Neural cell (in vitro differentiated cells): ENCODE measurements around the gene SLC26A11. TPM values are rescaled to one million over a fixed set of nuclear protein-coding genes. Genes with fewer than 3 reads are reported as not detected.

ENCODE experiments used
- H2AFZ ChIP-seq: fragments of 200-600, 300-800 bp; sonication (generic), shearing (Covaris generic); 2 replicates; pipeline ENCODE4 v1.6.0; 2014; ENCODE audit warnings: low read depth, mild to moderate bottlenecking, antibody characterized with exemption, low read length, moderate library complexity
- H3F3A ChIP-seq: fragments of 200-600 bp; shearing (Covaris generic); 2 replicates; pipeline ENCODE4 v1.6.1; 2016; ENCODE audit warnings: mild to moderate bottlenecking, moderate library complexity, mixed read lengths, antibody characterized with exemption, low read length; ENCODE audit not compliant: insufficient read depth, poor library complexity, severe bottlenecking
- H3K27ac ChIP-seq: fragments of 200-600, 300-800 bp; sonication (generic), shearing (Covaris generic); 2 replicates; pipeline ENCODE4 v1.5.1; 2014; ENCODE audit warnings: mild to moderate bottlenecking, low read length, moderate library complexity
- H3K27me3 ChIP-seq: fragments of 300-800, 200-600 bp; sonication (generic), shearing (Covaris generic); 2 replicates; pipeline ENCODE4 v1.6.0; 2014; ENCODE audit warnings: mild to moderate bottlenecking, low read depth, low read length, moderate library complexity; ENCODE audit not compliant: insufficient read depth
- H3K36me3 ChIP-seq: fragments of 300-800, 200-600 bp; sonication (generic), shearing (Covaris generic); 2 replicates; pipeline ENCODE4 v1.5.1; 2014; ENCODE audit warnings: mild to moderate bottlenecking, antibody characterized with exemption, low read length, moderate library complexity; ENCODE audit not compliant: insufficient read depth
- H3K4me2 ChIP-seq: fragments of 300-800, 200-600 bp; sonication (generic), shearing (Covaris generic); 2 replicates; pipeline ENCODE4 v1.6.0; 2014; ENCODE audit warnings: mild to moderate bottlenecking, low read length
- H3K4me3 ChIP-seq: fragments of 300-800, 200-600 bp; sonication (generic), shearing (Covaris generic); 2 replicates; pipeline ENCODE4 v1.5.1; 2014; ENCODE audit warnings: mild to moderate bottlenecking, low read length, moderate library complexity
- H3K79me2 ChIP-seq: fragments of 200-600 bp; shearing (Covaris generic); replicated peaks from 2 replicates; pipeline ENCODE4 v1.6.0; 2014; ENCODE audit warnings: mild to moderate bottlenecking, low read length, moderate library complexity; ENCODE audit not compliant: insufficient read depth
- H3K9ac ChIP-seq: fragments of 300-800, 200-600 bp; sonication (generic), shearing (Covaris generic); 2 replicates; pipeline ENCODE4 v1.6.1; 2016; ENCODE audit warnings: mild to moderate bottlenecking, low read length, mixed read lengths
- H3K9me2 ChIP-seq: fragments of 200-600 bp; shearing (Covaris generic); 2 replicates; pipeline ENCODE4 v1.6.1; 2016; ENCODE audit warnings: mild to moderate bottlenecking, low read length, mixed read lengths; ENCODE audit not compliant: insufficient read depth
- H3K9me3 ChIP-seq: fragments of 200-600, 300-800 bp; sonication (generic), shearing (Covaris generic); 2 replicates; pipeline ENCODE4 v1.6.1; 2016; ENCODE audit warnings: mild to moderate bottlenecking, mixed run types, low read length, moderate library complexity, mixed read lengths
- H4K20me1 ChIP-seq: fragments of 200-600 bp; shearing (Covaris generic); 2 replicates; pipeline ENCODE4 v1.6.1; 2016; ENCODE audit warnings: mild to moderate bottlenecking, mixed run types; ENCODE audit not compliant: insufficient read depth
- CTCF ChIP-seq: fragments of 450-650 bp; IDR thresholded peaks from 2 replicates; pipeline ENCODE4 v1.5.1; 2014; ENCODE audit warnings: antibody characterized with exemption, mild to moderate bottlenecking, moderate library complexity; ENCODE audit not compliant: poor library complexity, severe bottlenecking
- EZH2 ChIP-seq: fragments of 200-600, 300-800 bp; shearing (Covaris generic), sonication (generic); IDR thresholded peaks from 2 replicates; pipeline ENCODE4 v1.6.1; 2014; ENCODE audit warnings: antibody characterized with exemption, low read length, borderline replicate concordance, mild to moderate bottlenecking; ENCODE audit not compliant: insufficient read depth, poor library complexity, severe bottlenecking
- POLR2AphosphoS5 ChIP-seq: IDR thresholded peaks from 2 replicates; pipeline ENCODE4 v1.6.1; 2012
- RAD21 ChIP-seq: fragments of 450-650 bp; conservative IDR thresholded peaks from 2 replicates; pipeline ENCODE4 v1.6.1; 2014; ENCODE audit warnings: antibody characterized with exemption, mild to moderate bottlenecking, moderate library complexity
- TAF1 ChIP-seq: IDR thresholded peaks from 2 replicates; pipeline ENCODE4 v1.6.1; 2012; ENCODE audit warnings: low read depth
- polyA plus RNA-seq: library from polyadenylated mRNA; depleted of rRNA; stranded (reverse); fragments of >200 nt; gene quantifications from 2 replicates; pipeline ENCODE4 v1.2.3, GENCODE V29; 2014
- TF ChIP-seq, protein P1 (sequence below): IDR thresholded peaks from 2 replicates; pipeline ENCODE4 v1.6.1; 2012; ENCODE audit warnings: borderline replicate concordance

The SLC26A11 gene
- polyA plus RNA-seq, 1 donor from 2014 or later, result 18.6 TPM

GRCh38 chr17:80187090-80187489 lies 33.1 kb upstream of the SLC26A11 start:
- Histone ChIP-seq H3K9ac (no peak overlapping the region), H3K27me3 (no peaks in the 10 kb centered on the region), H3K36me3 (no peaks in the 10 kb centered on the region), H3K4me2 (no peak overlapping the region), H4K20me1 (no peaks in the 10 kb centered on the region), H3K9me3 (no peaks in the 10 kb centered on the region), H3K9me2 (no peaks in the 10 kb centered on the region), H3F3A (no peaks in the 10 kb centered on the region), H3K79me2 (no peaks in the 10 kb centered on the region), H3K4me3 (no peak overlapping the region), H2AFZ (no peak overlapping the region), H3K27ac (no peak overlapping the region)
- TF ChIP-seq RAD21 (no peak), CTCF (no peak), POLR2AphosphoS5 (no peak)
- TF ChIP-seq, protein P1, sequence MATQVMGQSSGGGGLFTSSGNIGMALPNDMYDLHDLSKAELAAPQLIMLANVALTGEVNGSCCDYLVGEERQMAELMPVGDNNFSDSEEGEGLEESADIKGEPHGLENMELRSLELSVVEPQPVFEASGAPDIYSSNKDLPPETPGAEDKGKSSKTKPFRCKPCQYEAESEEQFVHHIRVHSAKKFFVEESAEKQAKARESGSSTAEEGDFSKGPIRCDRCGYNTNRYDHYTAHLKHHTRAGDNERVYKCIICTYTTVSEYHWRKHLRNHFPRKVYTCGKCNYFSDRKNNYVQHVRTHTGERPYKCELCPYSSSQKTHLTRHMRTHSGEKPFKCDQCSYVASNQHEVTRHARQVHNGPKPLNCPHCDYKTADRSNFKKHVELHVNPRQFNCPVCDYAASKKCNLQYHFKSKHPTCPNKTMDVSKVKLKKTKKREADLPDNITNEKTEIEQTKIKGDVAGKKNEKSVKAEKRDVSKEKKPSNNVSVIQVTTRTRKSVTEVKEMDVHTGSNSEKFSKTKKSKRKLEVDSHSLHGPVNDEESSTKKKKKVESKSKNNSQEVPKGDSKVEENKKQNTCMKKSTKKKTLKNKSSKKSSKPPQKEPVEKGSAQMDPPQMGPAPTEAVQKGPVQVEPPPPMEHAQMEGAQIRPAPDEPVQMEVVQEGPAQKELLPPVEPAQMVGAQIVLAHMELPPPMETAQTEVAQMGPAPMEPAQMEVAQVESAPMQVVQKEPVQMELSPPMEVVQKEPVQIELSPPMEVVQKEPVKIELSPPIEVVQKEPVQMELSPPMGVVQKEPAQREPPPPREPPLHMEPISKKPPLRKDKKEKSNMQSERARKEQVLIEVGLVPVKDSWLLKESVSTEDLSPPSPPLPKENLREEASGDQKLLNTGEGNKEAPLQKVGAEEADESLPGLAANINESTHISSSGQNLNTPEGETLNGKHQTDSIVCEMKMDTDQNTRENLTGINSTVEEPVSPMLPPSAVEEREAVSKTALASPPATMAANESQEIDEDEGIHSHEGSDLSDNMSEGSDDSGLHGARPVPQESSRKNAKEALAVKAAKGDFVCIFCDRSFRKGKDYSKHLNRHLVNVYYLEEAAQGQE, result no peak

DNA sequence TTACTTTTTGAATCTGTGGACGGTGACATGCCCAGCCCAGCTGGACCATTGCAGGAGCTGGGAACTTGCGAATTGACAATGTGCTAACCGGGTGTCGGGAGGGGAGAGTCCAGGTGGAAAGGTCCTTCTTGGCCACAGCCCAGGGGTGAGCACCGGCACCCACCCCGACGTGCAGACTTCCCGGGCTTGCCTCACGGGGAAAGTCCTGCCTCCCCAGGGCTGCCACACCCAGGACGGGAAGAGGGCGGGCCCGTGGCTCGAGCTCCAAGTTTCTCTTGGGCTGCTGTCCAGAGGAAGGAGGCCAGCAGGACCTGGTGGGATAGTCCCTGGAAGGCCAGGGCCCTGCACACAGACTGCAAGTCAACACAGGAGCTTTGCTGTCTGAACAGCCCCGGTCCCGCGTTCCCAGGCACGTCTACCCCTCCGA lies 32.7 kb upstream of the SLC26A11 start:
- H2AFZ ChIP-seq, result no peak overlapping the region
- no peaks in the 10 kb centered on the region for H3K79me2 ChIP-seq
- no peaks in the 10 kb centered on the region for H3K9me2 ChIP-seq
- no peaks in the 10 kb centered on the region for H4K20me1 ChIP-seq
- no peaks in the 10 kb centered on the region for H3K27me3 ChIP-seq
- H3K4me3 ChIP-seq, result no peak overlapping the region
- no peak overlapping the region for H3K4me2 ChIP-seq
- no peak overlapping the region for H3K27ac ChIP-seq
- H3K9ac ChIP-seq, result no peak overlapping the region
- H3K9me3 ChIP-seq, result no peaks in the 10 kb centered on the region
- no peak for TF ChIP-seq TAF1
- TF ChIP-seq RAD21, result no peak
- TF ChIP-seq, protein P1, result no peak
- TF ChIP-seq EZH2, result no peak
- no peaks in the 10 kb centered on the region for H3K36me3 ChIP-seq
- no peaks in the 10 kb centered on the region for H3F3A ChIP-seq
